Erythroblast (primary cell): ENCODE measurements around the gene GNAT1.

Source experiments
- DNase-seq, 2 experiments: peaks; one replicate each; lab custom pipeline; 2025; lab: John Stamatoyannopoulos, UW
- GATA1 ChIP-seq: IDR thresholded peaks from 2 replicates; pipeline ENCODE4 v1.6.1; 2011; ENCODE audit warnings: low read depth, mild to moderate bottlenecking, control low read depth, low read length, moderate library complexity
- POLR2A ChIP-seq: IDR thresholded peaks from 2 replicates; pipeline ENCODE4 v1.6.1; 2011; ENCODE audit warnings: mild to moderate bottlenecking, low read length

Gene GNAT1

GRCh38 chr3:50245831-50246516, 54.6 kb downstream of the GNAT1 start:
- DNase-seq = peak; percentile 87 to 94
- TF ChIP-seq GATA1 = no peak
- no peak for TF ChIP-seq POLR2A

- peak; percentile 58 to 66 for DNase-seq
- TF ChIP-seq POLR2A (no peak), GATA1 (no peak)
These were observed 55.1 kb downstream of the GNAT1 start for GRCh38 chr3:50246517-50246954.
